ENCODE results near the gene NEMP2.
"Not testable (repeated sequence)": the region's sequence is repeated elsewhere in the genome, so short reads cannot be mapped to it uniquely, and the experiment has no call there.

The NEMP2 gene

GRCh38 chr2:190501231-190501630 lies 33.3 kb downstream of the NEMP2 start:
- Histone ChIP-seq H3K36me3 (ENCODE audit: insufficient read depth, low read length) (no peaks in the 10 kb centered on the region), H3K9ac (ENCODE audit: low read depth, low read length) (no peak overlapping the region), H3K4me1 (ENCODE audit: insufficient read depth, low read length) (no peaks in the 10 kb centered on the region), H3K9me3 (ENCODE audit: control insufficient read depth, insufficient read depth, low read length) (no peaks in the 10 kb centered on the region)

GRCh38 chr2:190500054-190500502 lies 34.4 kb downstream of the NEMP2 start:
- Histone ChIP-seq H3K36me3 (ENCODE audit: insufficient read depth, low read length) (no peaks in the 10 kb centered on the region), H3K9me3 (ENCODE audit: control insufficient read depth, insufficient read depth, low read length) (no peaks in the 10 kb centered on the region), H3K4me1 (ENCODE audit: insufficient read depth, low read length) (no peaks in the 10 kb centered on the region), H3K9ac (ENCODE audit: low read depth, low read length) (no peak overlapping the region)

- no peaks in the 10 kb centered on the region for H3K36me3 ChIP-seq (ENCODE audit: insufficient read depth, low read length)
- no peaks in the 10 kb centered on the region for H3K4me1 ChIP-seq (ENCODE audit: insufficient read depth, low read length)
- H3K9ac ChIP-seq (ENCODE audit: low read depth, low read length) = no peak overlapping the region
- H3K9me3 ChIP-seq (ENCODE audit: control insufficient read depth, insufficient read depth, low read length) = no peaks in the 10 kb centered on the region
These were observed 35.2 kb downstream of the NEMP2 start for GRCh38 chr2:190499273-190499672.

GRCh38 chr2:190497428-190497827 lies 37.1 kb downstream of the NEMP2 start:
- no peak overlapping the region for H3K9ac ChIP-seq (ENCODE audit: low read depth, low read length)
- no peaks in the 10 kb centered on the region for H3K9me3 ChIP-seq (ENCODE audit: control insufficient read depth, insufficient read depth, low read length)
- no peaks in the 10 kb centered on the region for H3K4me1 ChIP-seq (ENCODE audit: insufficient read depth, low read length)
- H3K36me3 ChIP-seq (ENCODE audit: insufficient read depth, low read length) = no peaks in the 10 kb centered on the region

- H3K4me1 ChIP-seq (ENCODE audit: insufficient read depth, low read length); H3K36me3 ChIP-seq (ENCODE audit: insufficient read depth, low read length); H3K9me3 ChIP-seq (ENCODE audit: control insufficient read depth, insufficient read depth, low read length); H3K9ac ChIP-seq (ENCODE audit: low read depth, low read length): not testable (repeated sequence)
These were observed 39.8 kb downstream of the NEMP2 start for GRCh38 chr2:190494600-190495227.

- Histone ChIP-seq H3K36me3 (ENCODE audit: insufficient read depth, low read length) (no peaks in the 10 kb centered on the region), H3K9ac (ENCODE audit: low read depth, low read length) (no peak overlapping the region), H3K9me3 (ENCODE audit: control insufficient read depth, insufficient read depth, low read length) (no peaks in the 10 kb centered on the region), H3K4me1 (ENCODE audit: insufficient read depth, low read length) (peaks cover 5% of the 10 kb centered on the region; the same call in 1 of the 2 replicates)
These were observed 41.4 kb downstream of the NEMP2 start for GRCh38 chr2:190493095-190493494.

- no peaks in the 10 kb centered on the region for H3K36me3 ChIP-seq (ENCODE audit: insufficient read depth, low read length)
- no peak overlapping the region for H3K9ac ChIP-seq (ENCODE audit: low read depth, low read length)
- peaks cover 5% of the 10 kb centered on the region; the same call in 1 of the 2 replicates for H3K4me1 ChIP-seq (ENCODE audit: insufficient read depth, low read length)
- no peaks in the 10 kb centered on the region for H3K9me3 ChIP-seq (ENCODE audit: control insufficient read depth, insufficient read depth, low read length)
These were observed 44.0 kb downstream of the NEMP2 start for GRCh38 chr2:190490502-190490901.

GRCh38 chr2:190489475-190489874 lies 45.0 kb downstream of the NEMP2 start:
- Histone ChIP-seq H3K9ac (ENCODE audit: low read depth, low read length) (no peak overlapping the region), H3K4me1 (ENCODE audit: insufficient read depth, low read length) (peaks cover 5% of the 10 kb centered on the region; the same call in 1 of the 2 replicates), H3K36me3 (ENCODE audit: insufficient read depth, low read length) (no peaks in the 10 kb centered on the region), H3K9me3 (ENCODE audit: control insufficient read depth, insufficient read depth, low read length) (no peaks in the 10 kb centered on the region)

- Histone ChIP-seq H3K4me1 (ENCODE audit: insufficient read depth, low read length) (peaks cover 5% of the 10 kb centered on the region; the same call in 1 of the 2 replicates), H3K9ac (ENCODE audit: low read depth, low read length) (no peak overlapping the region), H3K9me3 (ENCODE audit: control insufficient read depth, insufficient read depth, low read length) (no peaks in the 10 kb centered on the region), H3K36me3 (ENCODE audit: insufficient read depth, low read length) (no peaks in the 10 kb centered on the region)
These were observed 45.8 kb downstream of the NEMP2 start for GRCh38 chr2:190488516-190489233.

- H3K9ac ChIP-seq (ENCODE audit: low read depth, low read length) = no peak overlapping the region
- H3K4me1 ChIP-seq (ENCODE audit: insufficient read depth, low read length) = peaks cover 5% of the 10 kb centered on the region; the same call in 1 of the 2 replicates
- H3K36me3 ChIP-seq (ENCODE audit: insufficient read depth, low read length) = no peaks in the 10 kb centered on the region
- H3K9me3 ChIP-seq (ENCODE audit: control insufficient read depth, insufficient read depth, low read length) = no peaks in the 10 kb centered on the region
These were observed 48.4 kb downstream of the NEMP2 start for GRCh38 chr2:190486037-190486623.

GRCh38 chr2:190482451-190482850 lies 52.1 kb downstream of the NEMP2 start:
- H3K9ac ChIP-seq (ENCODE audit: low read depth, low read length) = no peak overlapping the region
- H3K9me3 ChIP-seq (ENCODE audit: control insufficient read depth, insufficient read depth, low read length) = no peaks in the 10 kb centered on the region
- H3K36me3 ChIP-seq (ENCODE audit: insufficient read depth, low read length) = no peaks in the 10 kb centered on the region
- H3K4me1 ChIP-seq (ENCODE audit: insufficient read depth, low read length) = no peaks in the 10 kb centered on the region

- no peaks in the 10 kb centered on the region for H3K9me3 ChIP-seq (ENCODE audit: control insufficient read depth, insufficient read depth, low read length)
- no peaks in the 10 kb centered on the region for H3K4me1 ChIP-seq (ENCODE audit: insufficient read depth, low read length)
- no peak overlapping the region for H3K9ac ChIP-seq (ENCODE audit: low read depth, low read length)
- no peaks in the 10 kb centered on the region for H3K36me3 ChIP-seq (ENCODE audit: insufficient read depth, low read length)
These were observed 53.2 kb downstream of the NEMP2 start for GRCh38 chr2:190481339-190481738.

GRCh38 chr2:190478572-190479195 lies 55.8 kb downstream of the NEMP2 start:
- Histone ChIP-seq H3K4me1 (ENCODE audit: insufficient read depth, low read length) (no peaks in the 10 kb centered on the region), H3K9me3 (ENCODE audit: control insufficient read depth, insufficient read depth, low read length) (no peaks in the 10 kb centered on the region), H3K9ac (ENCODE audit: low read depth, low read length) (no peak overlapping the region), H3K36me3 (ENCODE audit: insufficient read depth, low read length) (no peaks in the 10 kb centered on the region)

GRCh38 chr2:190477661-190478454 lies 56.7 kb downstream of the NEMP2 start:
- Histone ChIP-seq H3K4me1 (ENCODE audit: insufficient read depth, low read length) (no peaks in the 10 kb centered on the region), H3K36me3 (ENCODE audit: insufficient read depth, low read length) (no peaks in the 10 kb centered on the region), H3K9me3 (ENCODE audit: control insufficient read depth, insufficient read depth, low read length) (no peaks in the 10 kb centered on the region), H3K9ac (ENCODE audit: low read depth, low read length) (no peak overlapping the region)
